ENCODE data around the gene CDK3.
"Not testable (repeated sequence)": the region's sequence is repeated elsewhere in the genome, so short reads cannot be mapped to it uniquely, and the experiment has no call there.

DNA sequence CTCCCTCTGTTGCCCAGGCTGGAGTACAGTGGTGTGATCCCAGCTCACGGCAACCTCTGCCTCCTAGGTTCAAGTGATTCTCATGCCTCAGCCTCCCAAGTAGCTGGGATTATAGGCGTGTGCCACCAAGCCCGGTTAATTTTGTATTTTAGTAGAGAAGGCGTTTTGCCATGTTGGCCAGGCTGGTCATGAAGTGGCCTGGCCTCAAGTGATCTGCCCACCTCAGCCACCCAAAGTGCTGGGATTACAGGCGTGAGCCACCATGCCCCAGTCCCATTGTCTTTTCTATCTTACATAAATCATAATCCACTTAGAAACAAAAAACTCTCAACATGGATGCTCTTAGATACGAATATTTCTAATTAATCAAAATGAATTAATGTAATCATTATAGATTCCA is 25.5 kb upstream of the CDK3 start:
- TF ChIP-seq POLR2AphosphoS5 (IDR thresholded peaks at IDR 0.05; ENCODE audit: low read depth, low read length); CTCF (IDR thresholded peaks at IDR 0.05); REST (IDR thresholded peaks at IDR 0.05; ENCODE audit: insufficient read depth in 1 of 2, low read depth in 2 of 2, low read length in 1 of 2): not testable (repeated sequence)
